ENCODE data around the gene C1QL1. TPM values are rescaled to one million over a fixed set of nuclear protein-coding genes. Genes with fewer than 3 reads are reported as not detected.

The C1QL1 gene
- total and polyA plus RNA-seq, 9 of the 15 experiments (the other 6 are each of a cell fraction or from before 2014, with no cell fraction given) = 0.07 to 0.12 (median 0.09) TPM; not detected in 6

GRCh38 chr17:44947461-44948314, 20.4 kb downstream of the C1QL1 start, which contains the start of gene KIF18B (continued):
- TF ChIP-seq CEBPZ (IDR thresholded peaks at IDR 0.05; ENCODE audit: borderline replicate concordance, low read depth, low read length) (no peak), MIER1 (IDR thresholded peaks at IDR 0.05; ENCODE audit: low read depth) (0 out of 2 replicates have a peak, but pooled peaks have one; percentile 44), SAFB2 (IDR thresholded peaks at IDR 0.05; ENCODE audit: borderline replicate concordance, low read depth, low read length, severe bottlenecking) (no peak), ATF1 (CRISPR knock-in tag; IDR thresholded peaks at IDR 0.05) (no peak), ATF1 (tag; IDR thresholded peaks at IDR 0.05) (peak; percentile 69; the same call in 1 of the 2 replicates), RERE (CRISPR knock-in tag; IDR thresholded peaks at IDR 0.05; ENCODE audit: borderline replicate concordance) (0 out of 2 replicates have a peak, but pooled peaks have one; percentile 14), TRIM24 (IDR thresholded peaks at IDR 0.05) (0 out of 4 replicates have a peak, but pooled peaks of 1 of the 2 experiments have one; percentile 40), KDM5B (IDR thresholded peaks at IDR 0.05; ENCODE audit: insufficient replicate concordance, low read depth, low read length) (peak; percentile 94), PHB2 (IDR thresholded peaks at IDR 0.05; ENCODE audit: low read depth) (no peak), E2F1 (CRISPR knock-in tag; IDR thresholded peaks at IDR 0.05) (peak; percentile 87), USF1 (CRISPR knock-in tag; IDR thresholded peaks at IDR 0.05) (peak; percentile 31; the same call in 1 of the 2 replicates), UBTF (IDR thresholded peaks at IDR 0.05; ENCODE audit: borderline replicate concordance in 1 of 2, low read depth in 2 of 2, low read length in 2 of 2) (0 out of 4 replicates have a peak, but pooled peaks of 1 of the 2 experiments have one; percentile 33)

All from K562 (cell line).